Gastrocnemius medialis (tissue), 4 donors: ENCODE data around the gene LEMD1. TPM values are rescaled to one million over a fixed set of nuclear protein-coding genes. Genes with fewer than 3 reads are reported as not detected.

Source experiments
- ATAC-seq, 2 donors: fragments of 150-250 bp; one replicate each; pipeline ENCODE4 v1.9.1; 2016
- DNase-seq, 2 donors: peaks; one replicate each; pipeline ENCODE4 v3.0.0-alpha.2; 2019
- H3K27ac ChIP-seq, 4 donors: fragments of 200-600 bp; sonication (generic); 1 replicate in 1 of 4; 2 replicates in 3 of 4; pipeline ENCODE4 v1.5.1; 2016 to 2018; ENCODE audit warnings: mild to moderate bottlenecking in 2 of 4, moderate library complexity in 1 of 4
- H3K27me3 ChIP-seq, 3 donors: fragments of 200-600 bp; sonication (generic) in 2 of 3; 1 replicate in 1 of 3; 2 replicates in 2 of 3; pipeline versions ENCODE4 v1.5.1 to v1.6.0; 2016 to 2019; ENCODE audit warnings: mild to moderate bottlenecking in 1 of 3, moderate library complexity in 1 of 3
- H3K36me3 ChIP-seq, 2 donors: fragments of 200-600 bp; sonication (generic) in 1 of 2; one replicate each; pipeline ENCODE4 v1.5.1; 2017 to 2018
- H3K4me1 ChIP-seq, 2 donors: fragments of 200-600 bp; sonication (generic) in 1 of 2; one replicate each; pipeline ENCODE4 v1.5.1; 2016 to 2017; ENCODE audit warnings: mild to moderate bottlenecking in 2 of 2
- H3K4me3 ChIP-seq, 4 donors: fragments of 200-600 bp; sonication (generic) in 3 of 4; 1 replicate in 1 of 4; 2 replicates in 3 of 4; pipeline ENCODE4 v1.5.1; 2016 to 2019; ENCODE audit warnings: mild to moderate bottlenecking in 2 of 4
- H3K9me3 ChIP-seq, 3 donors: fragments of 200-600 bp; sonication (generic) in 2 of 3; 1 replicate in 1 of 3; 2 replicates in 2 of 3; pipeline ENCODE4 v1.5.1; 2016 to 2019
- POLR2A ChIP-seq, 2 donors: fragments of 450-650 bp; IDR thresholded peaks; one replicate each; pipeline ENCODE4 v1.6.1; 2017; ENCODE audit warnings: antibody characterized with exemption in 2 of 2, mild to moderate bottlenecking in 2 of 2, moderate library complexity in 2 of 2
- in situ Hi-C, 4 donors: fragments of 200-750 bp; cut with MboI; loops; one replicate each; pipeline versions ENCODE4 v1.15.0 to v1.8.0; 2017; ENCODE audit warnings: low sequenced_read_pairs in 4 of 4
- intact Hi-C: fragments of 100-400 bp; cut with DNase I; formaldehyde crosslinking; loops from one replicate; pipeline ENCODE4 v1.15.1; 2023; ENCODE audit warnings: low total_unique reads
- total RNA-seq, 4 donors: library from RNA; depleted of rRNA; stranded (reverse); fragments of >200 nt; gene quantifications; one replicate each; pipeline versions ENCODE4 v1.1.0 to v1.2.3, GENCODE V29; 2016
- TF ChIP-seq, protein P1 (sequence below), 5 experiments: fragments of 450-650 bp in 3 of 5; fragments of 200-600 bp in 2 of 5; sonication (generic) in 2 of 5; IDR thresholded peaks in 4 of 5; conservative IDR thresholded peaks in 1 of 5; 1 replicate in 4 of 5; 2 replicates in 1 of 5; pipeline ENCODE4 v1.5.1; 2016 to 2019; ENCODE audit warnings: antibody characterized with exemption in 5 of 5, mild to moderate bottlenecking in 3 of 5, moderate library complexity in 3 of 5

The LEMD1 gene
- total RNA-seq, 4 donors from 2014 or later = not detected

DNA sequence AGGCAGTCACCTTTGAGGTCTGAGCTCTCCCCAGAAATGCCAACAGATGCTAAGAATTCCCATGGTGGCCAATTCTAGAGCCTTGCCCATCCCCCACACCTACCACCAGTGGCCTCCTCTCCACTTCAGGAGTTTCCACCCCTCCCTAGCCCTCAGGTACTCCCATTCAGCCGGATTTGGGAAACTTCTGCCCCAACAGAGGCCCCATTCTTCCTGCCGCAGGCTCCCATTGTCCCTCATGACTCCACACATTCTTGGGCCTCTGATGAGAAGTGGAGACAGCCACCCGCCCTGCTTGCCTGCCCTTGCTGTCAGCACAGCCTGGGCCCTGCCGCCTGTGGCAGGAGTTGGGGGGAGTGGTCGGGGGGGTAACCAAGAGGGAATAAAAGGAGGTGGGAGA is 29.3 kb upstream of the LEMD1 start:
- no peak for DNase-seq
- intact Hi-C loops (no loop called here), in situ Hi-C loops (no loop called here)
- no peak for TF ChIP-seq POLR2A (IDR thresholded peaks at IDR 0.05)
- TF ChIP-seq, protein P1, sequence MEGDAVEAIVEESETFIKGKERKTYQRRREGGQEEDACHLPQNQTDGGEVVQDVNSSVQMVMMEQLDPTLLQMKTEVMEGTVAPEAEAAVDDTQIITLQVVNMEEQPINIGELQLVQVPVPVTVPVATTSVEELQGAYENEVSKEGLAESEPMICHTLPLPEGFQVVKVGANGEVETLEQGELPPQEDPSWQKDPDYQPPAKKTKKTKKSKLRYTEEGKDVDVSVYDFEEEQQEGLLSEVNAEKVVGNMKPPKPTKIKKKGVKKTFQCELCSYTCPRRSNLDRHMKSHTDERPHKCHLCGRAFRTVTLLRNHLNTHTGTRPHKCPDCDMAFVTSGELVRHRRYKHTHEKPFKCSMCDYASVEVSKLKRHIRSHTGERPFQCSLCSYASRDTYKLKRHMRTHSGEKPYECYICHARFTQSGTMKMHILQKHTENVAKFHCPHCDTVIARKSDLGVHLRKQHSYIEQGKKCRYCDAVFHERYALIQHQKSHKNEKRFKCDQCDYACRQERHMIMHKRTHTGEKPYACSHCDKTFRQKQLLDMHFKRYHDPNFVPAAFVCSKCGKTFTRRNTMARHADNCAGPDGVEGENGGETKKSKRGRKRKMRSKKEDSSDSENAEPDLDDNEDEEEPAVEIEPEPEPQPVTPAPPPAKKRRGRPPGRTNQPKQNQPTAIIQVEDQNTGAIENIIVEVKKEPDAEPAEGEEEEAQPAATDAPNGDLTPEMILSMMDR (IDR thresholded peaks at IDR 0.05 in 4 of 5, conservative IDR thresholded peaks at IDR 0.05 in 1 of 5) = no peak
- no peak for ATAC-seq
- no peak overlapping the region for H3K27ac ChIP-seq
- H3K4me1 ChIP-seq = peaks cover 8 to 10% of the 10 kb centered on the region in 2 donors
- H3K36me3 ChIP-seq = no peaks in the 10 kb centered on the region
- no peaks in the 10 kb centered on the region for H3K9me3 ChIP-seq
- H3K4me3 ChIP-seq = no peak overlapping the region
- H3K27me3 ChIP-seq = peaks cover 36 to 44% (median 44%) of the 10 kb centered on the region in 3 donors

DNA sequence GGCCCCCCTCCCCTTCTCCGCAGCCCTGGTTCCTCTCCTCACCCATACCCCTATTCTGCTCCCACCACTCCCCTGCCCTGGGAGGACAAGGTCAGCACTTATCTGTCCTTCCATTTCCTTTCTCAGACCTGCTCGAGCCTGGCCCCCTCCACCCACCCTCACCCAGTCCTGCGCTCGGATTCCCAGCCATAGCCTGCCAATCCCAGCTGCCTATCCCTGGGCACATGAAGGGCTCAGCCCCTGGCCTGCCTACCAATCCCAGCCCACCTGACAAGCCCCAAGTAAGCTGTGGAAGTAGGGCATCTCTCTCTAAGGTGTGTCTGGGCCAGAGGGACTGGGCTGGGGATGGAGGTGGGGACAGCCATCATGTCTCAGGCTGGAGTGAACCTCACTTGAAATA is 28.6 kb upstream of the LEMD1 start:
- in situ Hi-C loops = no loop called here
- peaks cover 29 to 37% (median 36%) of the 10 kb centered on the region in 3 donors for H3K27me3 ChIP-seq

DNA sequence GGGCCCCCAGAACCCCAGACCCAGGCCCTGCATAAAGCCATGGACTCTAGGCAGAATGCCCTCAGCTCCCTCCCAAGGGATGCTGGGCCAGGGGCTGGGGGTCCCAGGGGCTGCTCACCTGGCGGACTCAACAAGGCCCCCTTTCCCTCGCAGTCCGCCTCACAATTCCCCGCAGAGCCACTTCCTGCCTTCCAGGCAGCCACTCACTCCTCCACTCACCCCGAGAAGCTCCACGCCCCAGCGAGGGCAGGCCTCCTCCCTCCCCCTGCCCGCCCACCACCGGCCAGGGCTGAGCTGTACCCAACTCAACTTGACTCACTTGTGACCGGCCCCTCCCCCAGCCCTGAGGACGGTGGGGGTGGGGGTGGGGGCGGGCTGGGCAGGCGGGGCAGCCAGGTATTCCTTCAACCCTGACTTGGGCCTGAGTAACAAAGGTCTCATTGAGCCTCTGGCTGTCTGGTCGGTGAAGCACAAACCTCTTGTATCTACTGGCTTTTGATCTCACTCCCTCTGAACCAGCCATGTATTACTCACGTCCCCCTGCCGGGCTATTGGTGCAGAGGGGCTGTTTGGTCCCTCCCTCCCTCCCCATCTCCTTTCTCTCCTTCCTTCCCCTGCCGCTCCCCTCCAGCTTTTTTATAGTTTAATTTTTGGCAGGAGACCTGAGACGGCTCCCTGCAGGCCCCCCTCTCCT is 28.0 kb upstream of the LEMD1 start:
- H3K9me3 ChIP-seq = no peaks in the 10 kb centered on the region
- no peak for DNase-seq
- H3K27me3 ChIP-seq = peaks cover 23 to 31% (median 30%) of the 10 kb centered on the region in 3 donors
- no peaks in the 10 kb centered on the region for H3K36me3 ChIP-seq
- no peak overlapping the region for H3K4me3 ChIP-seq
- TF ChIP-seq POLR2A (IDR thresholded peaks at IDR 0.05) = no peak
- TF ChIP-seq, protein P1 (IDR thresholded peaks at IDR 0.05 in 4 of 5, conservative IDR thresholded peaks at IDR 0.05 in 1 of 5) = no peak
- H3K4me1 ChIP-seq = peaks cover 3 to 16% of the 10 kb centered on the region in 2 donors
- no peak overlapping the region for H3K27ac ChIP-seq
- ATAC-seq = no peak
- in situ Hi-C loops (no loop called here), intact Hi-C loops (no loop called here)

More for the DNA sequence above, 28.6 kb upstream of the LEMD1 start:
- Histone ChIP-seq H3K9me3 (no peaks in the 10 kb centered on the region), H3K27ac (no peak overlapping the region), H3K36me3 (no peaks in the 10 kb centered on the region), H3K4me3 (no peak overlapping the region), H3K4me1 (peaks cover 3 to 11% of the 10 kb centered on the region in 2 donors)
- ATAC-seq = no peak
- DNase-seq = no peak
- intact Hi-C loops = no loop called here
- TF ChIP-seq POLR2A (IDR thresholded peaks at IDR 0.05) = no peak
- TF ChIP-seq, protein P1 (IDR thresholded peaks at IDR 0.05 in 4 of 5, conservative IDR thresholded peaks at IDR 0.05 in 1 of 5) = no peak

DNA sequence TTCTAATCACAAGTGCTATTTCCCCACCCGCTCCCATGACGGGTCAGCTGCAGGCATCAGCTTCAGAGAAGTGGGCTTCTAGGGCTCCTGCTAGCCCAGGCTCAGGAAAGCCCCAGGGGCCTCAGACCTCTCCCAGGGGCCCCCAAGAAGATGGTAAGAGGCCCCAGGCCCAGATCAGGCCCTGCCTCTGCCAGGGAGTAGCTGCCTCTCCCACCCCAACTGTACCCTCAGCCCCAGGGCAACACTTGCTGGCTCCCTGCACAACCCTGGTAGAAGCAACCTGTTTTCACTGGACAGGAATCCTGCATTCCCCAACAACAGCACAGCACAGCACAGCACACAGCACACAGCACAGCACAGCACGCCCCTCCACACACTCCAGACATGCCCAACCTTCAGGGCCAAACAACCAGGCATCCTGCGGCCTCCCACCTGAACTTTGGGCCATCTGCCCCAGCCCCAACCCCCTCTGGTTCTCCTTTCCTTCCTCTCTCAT is 27.4 kb upstream of the LEMD1 start:
- Histone ChIP-seq H3K27ac (no peak overlapping the region), H3K27me3 (peaks cover 17 to 25% (median 25%) of the 10 kb centered on the region in 3 donors), H3K36me3 (no peaks in the 10 kb centered on the region), H3K4me1 (peaks cover 3 to 17% of the 10 kb centered on the region in 2 donors), H3K4me3 (no peak overlapping the region), H3K9me3 (no peaks in the 10 kb centered on the region)
- TF ChIP-seq, protein P1 (IDR thresholded peaks at IDR 0.05 in 4 of 5, conservative IDR thresholded peaks at IDR 0.05 in 1 of 5) = no peak
- TF ChIP-seq POLR2A (IDR thresholded peaks at IDR 0.05) = no peak
- ATAC-seq (no peak), DNase-seq (no peak)
- in situ Hi-C loops = no loop called here
- intact Hi-C loops = no loop called here
